GM13977 (cell line): Measurements from ENCODE around the gene MARCHF7.
"Not testable (repeated sequence)": the region's sequence is repeated elsewhere in the genome, so short reads cannot be mapped to it uniquely, and the experiment has no call there.

Source experiments
- DNase-seq: peaks from one replicate; pipeline ENCODE4 v3.0.0; 2012; ENCODE audit warnings: low spot score
- CTCF ChIP-seq: IDR thresholded peaks from 2 replicates; pipeline ENCODE4 v1.5.1; 2012; ENCODE audit warnings: mild to moderate bottlenecking, control low read depth; ENCODE audit not compliant: insufficient read depth; ENCODE audit errors: extremely low read depth, missing control alignments
- in situ Hi-C: fragments of 300-500 bp; cut with MboI; formaldehyde crosslinking; loops from one replicate; pipeline ENCODE4 v1.12.0; 2022; ENCODE audit warnings: low sequenced_read_pairs, low pct_unique_long_range_greater_than_20kb, mixed read lengths, inconsistent platforms; ENCODE audit not compliant: unreplicated experiment

Gene MARCHF7

GRCh38 chr2:159712143-159712928, at the start of gene MARCHF7:
MARCHF7 (plus strand) TSS chr2:159712506; CDS start chr2:159729023, 16,517 bp downstream.
- peak; percentile 98 for DNase-seq
- in situ Hi-C loops, result no loop called here
- TF ChIP-seq CTCF, result peak; percentile 76

GRCh38 chr2:159667423-159667822, 44.9 kb upstream of the MARCHF7 start:
- in situ Hi-C loops, DNase-seq: not testable (repeated sequence)

- in situ Hi-C loops, result no loop called here
- TF ChIP-seq CTCF, result no peak
- DNase-seq, result no peak
Observed at GRCh38 chr2:159671047-159671446, 41.3 kb upstream of the MARCHF7 start.

GRCh38 chr2:159677654-159678053, 34.7 kb upstream of the MARCHF7 start:
- no peak for DNase-seq
- in situ Hi-C loops, result no loop called here
- TF ChIP-seq CTCF, result peak; percentile 21

GRCh38 chr2:159680692-159681091, 31.6 kb upstream of the MARCHF7 start:
- no peak for DNase-seq
- no peak for TF ChIP-seq CTCF
- in situ Hi-C loops, result no loop called here

GRCh38 chr2:159683817-159684216, 28.5 kb upstream of the MARCHF7 start:
- in situ Hi-C loops, result no loop called here
- DNase-seq, result no peak
- no peak for TF ChIP-seq CTCF

GRCh38 chr2:159684796-159685195, 27.5 kb upstream of the MARCHF7 start:
- in situ Hi-C loops, result no loop called here
- no peak for TF ChIP-seq CTCF
- no peak for DNase-seq
